HL-60 (cell line): ENCODE measurements around the gene PBX1.

Experiments
- GABPA ChIP-seq: IDR thresholded peaks from 2 replicates; pipeline ENCODE4 v1.6.1; 2012; ENCODE audit warnings: low read depth
- POLR2AphosphoS5 ChIP-seq: IDR thresholded peaks from 2 replicates; pipeline ENCODE4 v1.6.1; 2012; ENCODE audit warnings: low read depth
- REST ChIP-seq: IDR thresholded peaks from 2 replicates; pipeline ENCODE4 v1.6.1; 2012; ENCODE audit warnings: low read depth; ENCODE audit not compliant: insufficient replicate concordance
- SPI1 ChIP-seq: IDR thresholded peaks from 2 replicates; pipeline ENCODE4 v1.6.1; 2012; ENCODE audit warnings: low read depth, mild to moderate bottlenecking, borderline replicate concordance
- TF ChIP-seq, protein P1 (sequence below): IDR thresholded peaks from one replicate; pipeline ENCODE4 v1.5.1; 2011; ENCODE audit warnings: low read length, control low read depth, inconsistent platforms; ENCODE audit not compliant: insufficient read depth

DNA sequence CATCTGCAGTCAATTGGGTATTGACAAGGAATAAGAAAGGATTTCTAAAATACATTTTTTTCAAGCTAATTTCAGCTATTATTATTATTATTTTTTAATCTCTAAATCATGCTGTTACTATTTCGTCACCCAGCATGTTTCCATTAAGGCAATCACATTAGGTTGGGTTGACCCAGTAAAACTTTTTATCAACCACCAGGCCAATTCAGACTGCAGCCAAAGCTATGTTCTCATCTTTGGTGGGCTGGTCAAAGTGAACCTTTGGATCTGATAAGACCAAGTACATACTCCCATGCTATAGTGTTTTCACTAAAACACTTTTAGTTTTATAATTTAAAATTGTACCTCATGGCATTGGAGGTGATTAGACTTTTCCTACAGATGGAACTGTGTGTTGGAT is 198.6 kb downstream of the PBX1 start:
- TF ChIP-seq, protein P1, sequence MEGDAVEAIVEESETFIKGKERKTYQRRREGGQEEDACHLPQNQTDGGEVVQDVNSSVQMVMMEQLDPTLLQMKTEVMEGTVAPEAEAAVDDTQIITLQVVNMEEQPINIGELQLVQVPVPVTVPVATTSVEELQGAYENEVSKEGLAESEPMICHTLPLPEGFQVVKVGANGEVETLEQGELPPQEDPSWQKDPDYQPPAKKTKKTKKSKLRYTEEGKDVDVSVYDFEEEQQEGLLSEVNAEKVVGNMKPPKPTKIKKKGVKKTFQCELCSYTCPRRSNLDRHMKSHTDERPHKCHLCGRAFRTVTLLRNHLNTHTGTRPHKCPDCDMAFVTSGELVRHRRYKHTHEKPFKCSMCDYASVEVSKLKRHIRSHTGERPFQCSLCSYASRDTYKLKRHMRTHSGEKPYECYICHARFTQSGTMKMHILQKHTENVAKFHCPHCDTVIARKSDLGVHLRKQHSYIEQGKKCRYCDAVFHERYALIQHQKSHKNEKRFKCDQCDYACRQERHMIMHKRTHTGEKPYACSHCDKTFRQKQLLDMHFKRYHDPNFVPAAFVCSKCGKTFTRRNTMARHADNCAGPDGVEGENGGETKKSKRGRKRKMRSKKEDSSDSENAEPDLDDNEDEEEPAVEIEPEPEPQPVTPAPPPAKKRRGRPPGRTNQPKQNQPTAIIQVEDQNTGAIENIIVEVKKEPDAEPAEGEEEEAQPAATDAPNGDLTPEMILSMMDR, result no peak
- TF ChIP-seq POLR2AphosphoS5 (no peak), REST (no peak), SPI1 (no peak), GABPA (no peak)
